KOPT-K1 (cell line): ENCODE results near the gene XPNPEP3.
"Not testable (repeated sequence)": the region's sequence is repeated elsewhere in the genome, so short reads cannot be mapped to it uniquely, and the experiment has no call there.

Source experiments
- H3K27ac ChIP-seq: fragments of 200-600 bp; sonication (generic); 2 replicates; pipeline ENCODE4 v1.5.1; 2016; ENCODE audit warnings: antibody characterized with exemption, mild to moderate bottlenecking, low read depth, low read length; ENCODE audit not compliant: poor library complexity, severe bottlenecking
- H3K36me3 ChIP-seq: fragments of 200-600 bp; sonication (generic); 2 replicates; pipeline ENCODE4 v1.5.1; 2017; ENCODE audit warnings: antibody characterized with exemption, mild to moderate bottlenecking, low read length, moderate library complexity; ENCODE audit not compliant: insufficient read depth
- H3K9me3 ChIP-seq: fragments of 200-600 bp; sonication (generic); 2 replicates; pipeline ENCODE4 v1.5.1; 2017; ENCODE audit warnings: antibody characterized with exemption, low read length, mild to moderate bottlenecking; ENCODE audit not compliant: insufficient read depth, poor library complexity, severe bottlenecking

Gene XPNPEP3

GRCh38 chr22:40856513-40857308 lies at the start of gene XPNPEP3, which contains the start of gene ST13:
XPNPEP3 (plus strand) TSS chr22:40857148; CDS start chr22:40857182, 34 bp downstream.
ST13 (minus strand) TSS chr22:40856639; CDS start chr22:40856540, 99 bp downstream.
- H3K27ac ChIP-seq, result peak within 1 kb of the TSS; percentile 94
- H3K9me3 ChIP-seq, result no peaks in the 10 kb centered on the region
- peaks cover 31% of the 10 kb centered on the region for H3K36me3 ChIP-seq

- Histone ChIP-seq H3K36me3 (peaks cover 27% of the 10 kb centered on the region), H3K27ac (no peak overlapping the region), H3K9me3 (no peaks in the 10 kb centered on the region)
These were observed 48.7 kb upstream of the XPNPEP3 start for GRCh38 chr22:40808018-40808841.

GRCh38 chr22:40813912-40814315 lies 43.0 kb upstream of the XPNPEP3 start:
- peaks cover 25% of the 10 kb centered on the region for H3K36me3 ChIP-seq
- H3K27ac ChIP-seq, result no peak overlapping the region
- no peaks in the 10 kb centered on the region for H3K9me3 ChIP-seq

GRCh38 chr22:40817737-40818136 lies 39.2 kb upstream of the XPNPEP3 start:
- H3K36me3 ChIP-seq, result peaks cover 23% of the 10 kb centered on the region
- H3K9me3 ChIP-seq, result no peaks in the 10 kb centered on the region
- no peak overlapping the region for H3K27ac ChIP-seq

DNA sequence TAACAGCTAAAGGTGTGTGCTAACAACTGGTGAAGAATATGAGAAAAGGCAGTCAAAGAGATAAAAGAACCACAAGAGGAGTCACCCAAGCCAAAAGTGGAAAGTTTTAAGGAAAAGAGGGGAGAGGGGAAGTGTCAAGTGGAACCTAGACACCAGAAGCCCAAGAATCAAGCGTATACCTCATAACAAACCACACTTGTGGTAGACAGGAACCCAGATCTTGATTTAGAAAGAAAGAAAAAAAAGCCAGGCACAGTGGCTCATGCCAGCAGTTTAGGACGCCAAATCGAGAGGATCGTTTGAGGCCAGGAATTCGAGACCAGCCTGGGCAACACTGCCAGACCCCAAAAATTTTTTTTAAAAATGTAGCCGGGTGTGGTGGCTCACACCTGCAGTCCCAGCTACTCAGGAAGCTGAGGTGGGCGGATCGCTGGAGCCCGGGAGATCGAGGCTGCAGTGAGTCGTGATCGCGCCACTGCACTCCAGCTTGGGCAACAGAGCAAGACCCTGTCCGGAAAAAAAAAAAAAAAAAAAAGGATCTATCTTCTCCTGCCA lies 38.7 kb upstream of the XPNPEP3 start:
- H3K9me3 ChIP-seq, result no peaks in the 10 kb centered on the region
- peaks cover 24% of the 10 kb centered on the region for H3K36me3 ChIP-seq
- H3K27ac ChIP-seq, result peak overlapping the region; percentile 78

- H3K9me3 ChIP-seq, result no peaks in the 10 kb centered on the region
- peak within 1 kb of the TSS; percentile 78 for H3K27ac ChIP-seq
- peaks cover 25% of the 10 kb centered on the region for H3K36me3 ChIP-seq
These were observed 38.0 kb upstream of the XPNPEP3 start, which contains the start of gene SLC25A17 for GRCh38 chr22:40818747-40819598. SLC25A17 (minus strand) TSS chr22:40819346; CDS start chr22:40819248, 98 bp downstream.

- H3K27ac ChIP-seq, result peak overlapping the region; percentile 78
- peaks cover 30% of the 10 kb centered on the region for H3K36me3 ChIP-seq
- H3K9me3 ChIP-seq, result no peaks in the 10 kb centered on the region
These were observed 37.3 kb upstream of the XPNPEP3 start for GRCh38 chr22:40819599-40820140.

DNA sequence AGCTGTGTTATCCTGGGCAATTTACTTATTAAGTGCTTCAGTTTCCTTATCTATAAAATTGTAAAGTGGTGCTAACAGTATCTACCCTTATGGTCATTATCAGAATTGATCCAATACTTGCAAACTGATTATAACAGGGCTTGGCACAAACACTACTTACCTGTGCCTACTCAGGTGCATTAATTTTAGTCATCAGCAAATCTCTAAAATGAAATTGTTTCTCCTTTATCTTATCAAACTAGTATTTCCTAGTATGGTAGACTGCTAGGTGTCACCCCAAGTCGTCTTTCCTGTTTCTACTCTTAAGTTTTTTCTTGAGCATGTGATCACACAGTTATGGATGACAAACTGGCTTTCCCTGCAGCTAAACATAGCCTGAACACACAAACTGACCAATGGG lies 33.5 kb upstream of the XPNPEP3 start:
- no peak overlapping the region for H3K27ac ChIP-seq
- H3K9me3 ChIP-seq, result no peaks in the 10 kb centered on the region
- H3K36me3 ChIP-seq, result peaks cover 62% of the 10 kb centered on the region

DNA sequence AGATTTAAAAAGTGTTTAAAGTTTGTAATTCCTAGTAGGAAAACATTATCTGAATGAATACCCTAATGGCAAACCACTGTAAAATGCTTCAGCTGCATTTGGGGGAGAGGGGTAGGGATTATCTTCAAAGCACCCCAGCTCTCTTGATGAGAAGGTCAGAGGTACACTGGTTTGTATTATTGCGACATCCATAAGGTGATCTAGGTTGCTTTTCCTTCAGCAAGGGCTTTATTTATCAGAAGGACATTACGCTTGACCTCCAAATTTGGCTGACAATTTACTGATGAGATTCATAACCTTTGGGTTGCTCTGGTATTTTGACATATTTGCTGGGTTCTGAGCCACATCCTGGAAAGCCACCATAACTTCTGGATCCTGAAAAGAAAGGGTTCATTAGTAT lies 30.7 kb upstream of the XPNPEP3 start:
- not testable (repeated sequence) for H3K27ac ChIP-seq, H3K9me3 ChIP-seq
- peaks cover 91% of the 10 kb centered on the region for H3K36me3 ChIP-seq

- Histone ChIP-seq H3K9me3 (no peaks in the 10 kb centered on the region), H3K36me3 (peaks cover 98% of the 10 kb centered on the region), H3K27ac (no peak overlapping the region)
These were observed 29.8 kb upstream of the XPNPEP3 start for GRCh38 chr22:40826984-40827741.

DNA sequence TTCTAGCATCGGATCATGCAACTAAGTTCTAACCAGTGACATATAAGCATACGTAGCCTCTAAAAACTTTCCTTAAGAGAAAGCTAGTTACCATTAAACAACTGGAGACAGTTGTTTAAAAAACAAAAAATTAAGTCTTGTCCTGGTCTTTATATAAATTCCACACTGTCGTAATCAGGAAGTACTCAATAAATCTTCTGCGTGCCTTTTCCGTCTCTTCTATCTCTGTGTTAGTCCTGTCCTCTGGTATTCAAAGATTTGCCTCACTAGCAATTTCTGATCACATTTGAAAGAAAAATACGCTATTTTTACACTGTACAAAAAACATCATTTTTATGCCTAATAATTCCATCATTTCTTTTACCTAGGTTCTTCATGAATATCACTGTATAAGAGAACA lies 27.8 kb upstream of the XPNPEP3 start:
- H3K36me3 ChIP-seq, result peaks cover 98% of the 10 kb centered on the region
- H3K9me3 ChIP-seq, result no peaks in the 10 kb centered on the region
- no peak overlapping the region for H3K27ac ChIP-seq

DNA sequence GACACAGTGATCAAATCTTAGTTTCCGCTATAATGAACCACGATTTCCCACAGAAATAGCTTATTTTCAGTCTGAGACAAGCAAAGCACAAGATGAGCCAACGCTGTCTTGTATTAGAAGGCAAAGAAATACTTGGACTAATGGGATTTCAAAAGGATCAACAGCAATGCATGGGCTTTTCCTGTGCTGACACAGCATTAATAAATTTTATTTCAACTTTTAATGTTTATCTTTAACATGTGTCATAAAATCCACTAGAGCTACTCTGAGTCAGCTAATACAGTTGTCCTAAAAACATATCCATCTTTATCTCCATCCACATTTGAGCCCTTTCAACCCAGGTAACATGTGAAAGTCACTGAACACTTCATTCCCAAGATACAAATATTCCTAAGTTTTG lies 22.3 kb upstream of the XPNPEP3 start:
- Histone ChIP-seq H3K36me3 (peaks cover 98% of the 10 kb centered on the region), H3K9me3 (no peaks in the 10 kb centered on the region), H3K27ac (no peak overlapping the region)

- Histone ChIP-seq H3K27ac (no peak overlapping the region), H3K9me3 (no peaks in the 10 kb centered on the region), H3K36me3 (peaks cover 98% of the 10 kb centered on the region)
These were observed 18.5 kb upstream of the XPNPEP3 start for GRCh38 chr22:40838486-40838885.

DNA sequence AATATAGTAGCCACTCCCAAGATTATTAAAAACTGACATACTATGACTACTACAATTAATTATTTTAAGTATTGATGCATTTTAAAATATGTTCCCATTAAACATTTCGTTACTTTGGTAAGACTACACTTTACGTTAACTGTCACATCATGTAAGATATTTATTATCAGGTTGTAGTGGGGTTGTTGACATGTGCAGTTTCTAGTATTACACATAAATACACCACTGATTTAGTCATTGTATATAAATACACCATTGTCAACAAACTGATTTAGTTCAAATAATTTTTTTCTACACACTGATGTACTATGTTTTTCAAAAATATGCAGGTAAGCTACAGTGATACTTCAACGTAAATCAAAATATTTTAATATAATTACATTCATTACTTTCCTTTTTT lies 12.0 kb upstream of the XPNPEP3 start:
- H3K27ac ChIP-seq, result no peak overlapping the region
- peaks cover 100% of the 10 kb centered on the region for H3K36me3 ChIP-seq

More for the DNA sequence above, 12.0 kb upstream of the XPNPEP3 start:
- H3K9me3 ChIP-seq, result no peaks in the 10 kb centered on the region
